HG03342 (cell line): ENCODE measurements around the gene IHH.

Experiments
- ATAC-seq: cut with Tn5 transposase; IDR thresholded peaks from one replicate; pipeline ENCODE4 v1.9.1; 2021; ENCODE audit warnings: mild to moderate bottlenecking, moderate library complexity; ENCODE audit not compliant: unreplicated experiment

Gene IHH

DNA sequence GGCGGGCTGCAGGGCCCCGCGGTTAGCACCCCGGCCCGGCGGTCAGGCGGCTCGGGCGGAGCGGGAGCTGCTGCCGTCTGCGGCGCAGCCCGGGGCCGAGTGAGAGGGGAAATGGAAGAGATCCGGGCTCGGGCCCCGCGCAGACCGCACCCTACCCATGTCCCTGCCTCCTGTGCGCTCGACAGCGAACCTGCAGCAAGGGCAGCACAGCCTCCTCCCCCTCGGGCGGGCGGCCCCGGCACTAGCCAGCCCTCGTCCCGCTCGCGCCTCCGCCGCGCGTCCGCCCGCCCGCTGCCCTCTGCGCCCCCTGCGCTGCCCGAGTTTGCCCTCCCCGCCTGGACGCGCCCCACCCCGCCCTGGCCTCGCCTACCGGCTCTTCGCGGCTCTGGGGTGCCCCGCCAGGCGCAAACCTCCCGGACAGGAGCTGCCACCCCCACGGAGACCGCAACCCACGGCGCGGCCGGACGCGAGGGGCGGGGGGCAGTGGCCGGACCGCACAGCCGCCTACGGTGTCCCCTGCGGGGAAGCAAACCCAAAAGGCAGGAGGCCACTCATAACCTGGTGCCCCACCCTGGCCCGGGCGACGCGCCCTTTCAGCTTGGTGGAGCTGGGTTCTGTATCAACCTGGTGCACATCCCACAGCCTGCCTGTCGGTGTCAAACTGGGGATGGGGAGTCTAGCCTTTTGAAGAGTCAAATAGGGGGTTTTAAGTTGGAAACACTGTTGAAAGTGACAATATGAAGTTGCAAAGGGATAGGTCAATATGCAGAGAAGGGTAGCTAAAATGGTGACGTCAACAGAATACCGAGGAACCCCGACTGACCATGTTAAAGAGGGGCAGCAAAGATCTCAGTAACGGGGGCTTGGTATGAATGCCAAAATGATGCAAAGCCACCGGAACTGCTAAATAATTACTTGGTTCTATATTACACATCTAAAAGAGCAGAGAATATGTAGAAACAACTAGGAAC is at the start of gene IHH:
TSS of gene IHH (minus strand) at position 101 of the 971 bp plus-strand sequence. CDS start 454 bp downstream, outside the sequence.
- no peak for ATAC-seq

DNA sequence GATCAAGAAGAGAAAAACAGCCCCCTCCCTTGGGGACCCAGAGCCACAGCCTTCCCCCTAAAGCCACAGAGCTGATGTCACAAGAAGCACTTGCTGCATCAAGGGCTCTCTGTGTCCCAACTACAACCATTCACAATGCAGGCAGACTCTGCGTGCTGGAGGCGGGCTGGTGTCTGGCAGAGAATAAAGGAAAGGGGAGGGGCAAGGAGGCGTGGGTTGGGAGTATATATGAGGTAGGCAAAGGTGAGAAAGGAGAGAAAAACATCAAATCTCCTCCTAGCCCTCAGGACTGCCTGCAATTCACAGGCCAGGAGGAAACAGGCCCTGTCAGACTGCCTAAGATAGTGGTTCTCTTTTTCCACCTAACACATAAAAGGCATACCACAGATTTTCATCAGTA is 48.8 kb upstream of the IHH start:
- no peak for ATAC-seq

DNA sequence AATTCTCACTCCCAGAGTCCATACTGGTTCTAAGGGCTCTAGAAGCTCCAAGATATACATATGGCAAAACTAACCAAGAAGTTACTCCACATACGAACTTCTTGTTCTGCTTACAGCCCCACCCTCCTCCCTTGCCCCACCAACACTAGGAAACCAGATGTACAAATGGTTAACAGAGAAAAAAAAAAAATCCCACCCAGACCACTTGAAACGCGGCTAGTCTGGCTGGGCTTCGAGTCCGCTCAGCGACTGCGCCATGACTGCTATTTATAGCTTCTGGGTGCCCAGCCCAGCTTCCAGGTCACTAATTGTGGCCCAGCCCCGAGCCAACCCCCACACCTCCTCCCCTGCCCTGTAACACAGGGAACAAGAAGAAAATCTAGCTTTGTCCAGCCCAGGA is 47.0 kb upstream of the IHH start:
- no peak for ATAC-seq

DNA sequence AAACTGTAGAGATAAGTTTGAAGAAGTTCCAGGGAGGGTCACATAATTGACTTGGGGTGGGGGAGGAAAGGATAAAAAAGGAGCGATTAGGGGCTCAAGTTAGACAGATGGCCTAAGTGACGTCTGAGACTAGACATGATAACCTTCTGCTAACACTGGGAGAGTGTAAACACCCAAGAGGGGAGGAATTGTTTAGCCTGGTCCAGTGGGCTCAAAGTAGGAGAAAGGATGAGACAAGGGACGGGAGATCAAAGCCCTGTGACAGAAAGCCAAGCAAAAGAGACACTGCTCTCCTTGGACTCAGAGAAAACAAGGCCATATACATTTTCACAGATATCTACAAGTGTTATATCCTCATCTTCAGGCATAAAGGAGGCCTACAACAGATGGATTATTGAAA is 45.5 kb upstream of the IHH start:
- no peak for ATAC-seq

DNA sequence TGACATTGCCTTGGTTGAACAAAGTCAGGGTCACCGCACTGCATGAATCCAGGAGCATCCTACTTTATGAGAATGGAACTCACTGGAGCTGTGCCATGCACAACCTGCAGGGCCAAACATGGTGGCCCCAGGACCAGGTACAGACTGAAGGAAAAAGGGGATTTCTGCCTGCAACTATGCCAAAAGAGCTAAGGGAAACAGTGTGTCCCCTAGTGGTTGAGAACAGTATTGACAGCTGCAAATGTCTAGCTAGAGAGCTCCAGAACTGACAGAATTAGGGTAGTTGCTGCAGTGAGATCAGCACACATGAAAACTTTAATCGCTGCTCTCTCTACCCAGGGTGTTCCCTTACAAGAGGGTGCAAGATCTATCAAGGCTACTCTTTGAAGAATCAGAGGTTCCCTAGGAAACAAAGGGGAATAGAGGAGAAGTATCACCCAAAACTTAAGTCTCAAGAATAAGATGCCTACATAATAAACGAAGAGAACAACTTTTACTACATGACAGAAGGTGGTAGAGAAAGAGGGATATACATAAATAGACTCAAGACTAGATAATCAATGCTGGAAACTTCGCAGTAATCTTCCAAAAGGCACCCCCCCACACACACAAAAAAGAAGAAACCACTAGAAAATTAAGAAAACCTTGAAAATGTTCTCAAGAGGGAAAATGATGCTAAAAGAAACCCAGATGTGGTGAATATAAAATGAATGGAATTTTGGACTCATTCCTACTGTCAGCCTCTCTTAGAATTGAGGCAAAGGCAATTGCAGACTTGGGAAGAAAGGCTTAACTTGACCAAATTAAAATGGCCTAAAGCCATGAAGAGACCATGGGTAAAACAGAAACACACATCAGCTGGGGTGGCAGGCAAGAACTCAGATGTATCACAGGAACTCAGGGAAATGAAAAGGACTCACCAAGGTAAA is 43.6 kb upstream of the IHH start:
- ATAC-seq: peak; percentile 68

DNA sequence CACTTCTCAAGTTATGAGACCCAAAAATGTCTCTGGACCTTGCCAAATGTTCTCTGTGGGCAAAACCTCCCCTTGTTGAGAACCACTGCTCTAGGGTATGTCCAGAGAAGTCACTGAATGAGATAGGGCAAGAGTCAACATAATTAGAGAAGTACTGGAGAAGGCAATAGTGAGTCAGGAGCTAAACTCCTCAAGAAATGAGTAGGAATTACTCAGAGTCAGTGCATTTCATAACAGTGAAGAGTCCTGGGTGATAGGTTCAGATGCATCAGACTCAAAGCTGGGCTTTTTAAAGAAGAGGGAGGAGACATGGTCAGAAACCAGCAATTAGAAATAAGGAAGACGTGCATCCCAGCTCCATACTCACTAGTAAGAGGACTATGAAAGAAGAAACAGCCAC is 38.6 kb upstream of the IHH start:
- ATAC-seq: no peak

DNA sequence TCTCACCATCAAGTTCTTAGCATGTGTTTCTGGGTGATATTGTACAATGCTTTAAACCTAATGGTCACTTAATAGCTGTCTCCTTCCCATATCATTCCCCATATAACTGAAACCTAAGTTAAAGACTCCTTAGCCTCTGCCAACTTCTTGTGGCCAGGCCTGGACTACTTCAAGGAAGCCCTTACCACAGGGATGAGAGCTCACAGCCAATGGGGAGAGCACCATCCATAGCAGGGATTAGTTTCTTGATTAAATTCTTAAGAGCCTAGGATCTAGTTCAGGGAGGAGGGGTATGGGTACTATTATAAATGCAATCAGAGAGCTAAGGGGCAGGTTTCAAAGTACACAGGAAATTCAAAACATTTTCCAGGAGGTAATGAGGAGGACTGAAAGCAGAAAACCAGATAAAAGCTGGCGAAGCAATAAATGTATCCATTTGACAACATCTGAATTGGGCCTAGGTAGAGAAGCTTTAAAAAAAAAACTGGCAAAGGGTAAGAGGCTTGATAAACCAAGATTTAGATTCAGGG is 34.8 kb upstream of the IHH start:
- no peak for ATAC-seq

DNA sequence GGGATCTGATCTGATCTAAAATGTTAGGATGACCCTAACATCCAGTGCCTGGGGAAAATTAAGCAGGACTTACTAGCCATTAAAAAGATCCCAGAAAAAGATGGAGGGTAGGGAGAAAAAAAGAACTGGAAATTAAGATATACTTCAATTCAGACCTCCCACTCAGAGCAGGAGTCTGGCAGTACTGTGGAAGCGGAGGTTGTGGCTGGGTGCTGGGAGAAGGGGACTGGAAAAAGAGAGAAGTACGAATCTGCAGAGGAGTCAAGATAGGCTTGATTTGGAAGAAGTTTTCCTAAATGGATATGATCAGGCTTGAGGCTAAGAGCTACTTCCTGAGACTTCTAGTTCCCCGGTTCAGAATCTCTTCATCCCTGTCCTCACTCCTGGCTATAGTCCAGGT is 33.5 kb upstream of the IHH start:
- no peak for ATAC-seq

DNA sequence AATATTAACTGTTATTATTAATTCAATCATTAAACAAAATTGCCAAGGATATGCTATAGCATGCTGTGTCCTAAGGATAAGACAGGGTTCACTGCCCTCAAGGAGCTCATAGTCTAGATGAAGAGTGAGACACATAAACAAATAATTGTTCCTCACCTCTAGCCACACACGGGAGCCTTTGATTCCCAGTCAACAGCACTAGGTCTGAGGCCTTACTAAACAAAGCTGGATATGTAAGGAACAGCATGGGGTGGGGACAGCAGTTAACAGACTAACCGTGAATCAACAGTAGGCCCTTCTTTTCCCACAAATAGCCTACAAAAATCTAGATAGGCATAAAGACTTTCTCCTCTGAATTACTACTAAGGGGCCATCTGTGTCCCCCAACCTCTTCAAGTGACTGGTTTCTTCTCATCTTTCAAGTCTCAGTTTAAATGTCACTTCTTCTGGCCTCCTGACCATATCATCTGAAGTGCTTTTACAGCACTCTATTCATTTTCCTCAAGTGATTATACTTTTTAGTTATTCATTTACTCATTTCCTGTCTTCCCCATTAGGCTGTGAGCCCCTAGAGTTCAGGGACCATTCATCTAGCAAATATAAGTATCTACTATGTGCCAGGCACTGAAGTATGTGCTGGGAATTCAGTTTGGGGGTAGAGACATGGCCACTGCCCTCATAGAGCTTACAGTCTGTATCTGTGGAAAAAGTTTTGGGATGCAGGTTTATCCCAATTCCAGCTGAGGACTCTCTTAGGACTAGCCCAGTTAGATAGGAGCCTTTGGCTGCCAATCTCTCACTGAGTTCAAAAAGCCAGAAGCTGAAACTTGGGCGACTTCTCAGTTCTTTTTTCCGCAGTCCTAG is 29.9 kb upstream of the IHH start:
- ATAC-seq: no peak

DNA sequence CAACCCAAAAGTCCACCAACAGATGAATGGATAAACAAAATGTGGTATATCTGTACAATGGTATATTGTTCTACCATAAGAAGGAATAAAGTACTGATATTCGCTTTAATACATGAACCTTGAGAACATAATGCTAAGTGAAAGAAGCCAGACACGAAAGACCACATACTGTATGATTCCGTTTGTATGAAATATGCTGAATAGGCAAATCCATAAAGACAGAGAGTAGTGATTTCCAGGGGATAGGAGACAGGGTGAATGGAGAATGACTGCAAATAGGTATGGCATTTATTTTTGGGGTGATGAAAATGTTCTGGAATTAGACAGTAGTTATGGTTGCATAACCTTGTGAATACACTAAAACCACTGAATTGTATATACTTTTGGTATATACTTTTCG is 28.6 kb upstream of the IHH start:
- ATAC-seq: no peak

DNA sequence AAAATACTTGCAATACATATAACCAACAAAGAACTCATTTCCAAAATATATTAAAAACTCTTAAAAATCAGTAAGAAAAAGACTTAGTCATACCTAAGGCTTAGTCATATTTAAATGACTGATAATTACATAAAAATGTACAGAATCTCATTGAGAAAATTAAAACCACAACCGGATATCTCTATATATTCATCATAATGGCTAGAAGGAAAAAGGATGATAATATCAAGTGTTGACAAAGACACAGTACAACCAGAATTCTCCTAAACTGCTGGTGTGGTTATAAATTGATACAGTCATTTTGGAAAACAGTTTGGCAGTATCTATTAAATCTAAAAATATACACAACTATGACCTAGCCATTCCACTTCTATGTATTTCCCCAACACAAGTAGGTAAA is 27.1 kb upstream of the IHH start:
- ATAC-seq: no peak

DNA sequence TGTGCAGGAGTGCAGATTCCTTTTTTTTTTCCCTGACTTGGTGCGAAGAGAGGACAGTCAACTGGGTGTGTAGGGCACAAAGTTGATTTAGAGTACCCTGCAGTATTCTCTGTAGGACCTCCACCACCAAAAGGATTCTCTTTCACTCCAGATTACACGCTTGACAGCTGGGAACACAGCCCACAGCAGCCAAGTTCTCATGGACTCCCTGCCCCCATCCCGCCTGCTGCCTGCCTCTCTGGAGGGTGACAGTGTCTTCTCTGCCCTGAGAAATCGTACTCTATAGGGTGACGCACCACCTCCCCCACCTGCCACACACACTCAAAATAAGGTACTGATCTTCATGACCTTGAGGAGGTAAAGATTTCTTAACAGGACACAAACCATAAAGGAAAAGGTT is 26.6 kb upstream of the IHH start:
- no peak for ATAC-seq

DNA sequence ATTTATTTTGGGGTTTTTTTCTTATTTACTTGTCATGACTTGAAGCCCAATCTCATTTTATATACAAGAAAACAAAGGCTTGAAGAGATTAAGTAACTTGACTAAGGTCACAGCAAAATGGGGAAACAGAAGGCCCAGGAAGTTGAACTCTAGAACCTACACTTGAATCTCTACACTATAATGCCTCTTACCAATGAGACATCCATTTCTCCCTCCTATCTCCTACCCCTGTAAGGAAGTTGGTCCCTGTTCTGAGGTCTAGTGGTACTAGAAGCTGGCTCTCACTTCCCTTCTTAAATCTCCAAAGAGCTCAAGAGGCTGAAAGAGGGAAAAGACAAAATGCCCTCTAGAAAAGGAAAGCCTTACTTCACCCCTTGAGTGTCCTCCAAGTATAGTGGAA is 25.5 kb upstream of the IHH start:
- no peak for ATAC-seq

DNA sequence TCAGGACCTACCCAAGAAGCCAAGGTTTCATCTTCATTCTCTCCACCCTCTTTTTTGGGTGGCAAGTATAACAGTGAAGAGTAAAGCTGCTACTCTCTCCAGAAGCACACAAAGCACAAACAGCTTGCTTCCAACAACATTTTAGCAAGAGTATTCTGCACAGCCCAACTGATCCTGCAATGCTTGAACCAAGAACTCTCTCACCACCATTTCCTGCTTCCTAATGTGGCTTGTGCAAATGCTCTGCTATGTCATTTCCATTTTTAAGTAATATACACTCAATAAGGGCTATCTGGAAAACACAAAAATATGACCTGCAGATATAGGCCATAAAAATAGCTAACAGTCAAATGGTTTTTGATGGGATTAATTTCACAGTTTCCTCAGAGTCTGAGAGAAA is 24.1 kb upstream of the IHH start:
- ATAC-seq: no peak

DNA sequence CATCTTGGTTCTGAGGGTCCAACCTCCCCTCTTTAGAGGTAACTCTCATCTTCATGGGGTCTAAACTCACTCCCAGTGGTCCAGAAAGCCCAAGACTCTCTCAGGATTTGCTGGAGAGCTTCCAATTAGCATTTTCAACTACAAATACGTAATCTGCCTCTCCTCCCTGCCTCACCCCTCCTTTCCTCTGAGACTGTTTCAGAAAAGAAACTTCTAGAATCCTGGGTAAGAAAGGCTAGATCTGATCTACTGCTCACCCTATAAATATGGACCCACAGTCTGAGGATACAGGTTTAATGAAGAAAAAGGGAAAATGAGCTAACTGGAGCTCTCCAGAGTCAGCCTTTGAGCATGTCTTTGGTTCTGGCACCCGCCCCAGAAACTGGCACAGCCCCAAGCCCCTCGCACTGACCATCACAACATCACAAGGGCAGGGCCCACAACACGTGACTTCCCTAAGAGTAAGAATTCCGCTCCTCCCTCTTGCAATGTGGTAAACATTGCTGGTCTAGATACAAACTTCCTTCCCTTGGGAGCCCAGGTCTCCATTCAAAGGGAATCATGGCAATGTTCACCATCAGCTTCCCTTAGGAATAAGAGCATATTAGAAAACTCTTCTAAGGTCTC is 21.7 kb upstream of the IHH start:
- ATAC-seq: no peak

DNA sequence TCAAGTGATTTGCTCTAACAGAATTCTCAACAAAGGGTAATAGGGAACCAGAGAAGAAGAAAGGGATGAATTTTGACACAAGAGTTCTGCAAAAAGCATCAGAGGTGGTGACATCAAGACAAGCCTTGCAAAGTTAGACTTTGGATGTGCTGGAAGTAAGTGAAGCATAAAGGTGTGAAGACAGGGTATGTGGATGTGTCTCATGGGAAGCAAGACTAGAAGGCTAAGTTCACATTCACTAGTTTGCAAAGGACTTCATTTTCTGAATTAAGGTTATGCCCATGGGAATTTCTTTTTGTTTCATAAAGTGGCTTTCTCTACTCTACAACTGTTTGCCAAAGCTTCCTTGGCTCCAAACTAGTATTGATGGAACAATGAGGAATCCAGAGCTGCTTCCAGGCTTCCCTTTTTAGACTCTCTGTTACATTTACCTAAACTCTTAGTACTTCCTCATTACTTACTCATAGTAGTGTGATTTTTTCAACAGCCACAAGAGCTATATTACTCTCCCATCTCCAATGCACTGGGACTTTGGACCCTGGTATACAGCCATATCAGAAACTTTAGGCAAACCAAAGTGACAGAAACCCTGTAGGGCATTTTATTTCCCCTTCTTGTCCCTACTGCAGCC is 21.1 kb upstream of the IHH start:
- peak; percentile 53 for ATAC-seq

DNA sequence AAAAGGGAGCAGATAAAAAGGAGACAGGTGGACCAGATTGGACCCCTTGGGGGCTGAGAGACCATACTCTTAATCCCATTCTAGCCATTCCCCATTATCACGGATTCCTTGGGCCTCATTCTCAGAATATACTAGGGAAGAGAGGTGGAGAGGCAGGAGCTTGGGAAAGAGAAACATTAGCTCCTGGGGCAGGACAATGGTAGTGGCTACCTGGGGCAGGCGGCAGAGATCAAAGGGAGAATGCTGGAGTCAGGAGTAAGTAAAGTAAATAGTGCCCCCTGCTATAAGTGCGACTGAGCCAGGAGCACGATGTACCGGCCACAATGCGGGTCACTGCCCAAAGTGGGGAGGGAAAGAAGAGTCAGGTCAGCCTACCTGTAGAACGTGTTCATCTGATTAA is 20.4 kb upstream of the IHH start:
- no peak for ATAC-seq

DNA sequence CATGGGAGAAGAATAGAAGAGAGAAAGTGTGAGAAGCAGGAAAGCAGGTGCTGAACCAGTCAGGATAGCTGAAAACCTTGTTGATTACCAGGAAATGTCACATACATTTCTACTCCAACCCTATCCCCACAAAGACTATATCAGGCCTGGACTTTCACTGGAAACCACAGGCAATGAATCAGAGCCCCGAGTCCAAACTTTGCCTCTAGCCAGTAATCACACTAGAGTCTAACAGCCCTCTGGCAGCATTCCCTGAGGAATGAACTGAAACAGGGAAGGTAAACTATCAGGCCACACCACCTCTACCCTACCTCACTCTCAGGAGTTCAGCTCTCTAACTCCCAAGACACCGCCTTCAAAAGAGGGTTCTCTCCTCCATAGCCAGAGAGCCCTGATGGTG is 18.7 kb upstream of the IHH start:
- no peak for ATAC-seq

DNA sequence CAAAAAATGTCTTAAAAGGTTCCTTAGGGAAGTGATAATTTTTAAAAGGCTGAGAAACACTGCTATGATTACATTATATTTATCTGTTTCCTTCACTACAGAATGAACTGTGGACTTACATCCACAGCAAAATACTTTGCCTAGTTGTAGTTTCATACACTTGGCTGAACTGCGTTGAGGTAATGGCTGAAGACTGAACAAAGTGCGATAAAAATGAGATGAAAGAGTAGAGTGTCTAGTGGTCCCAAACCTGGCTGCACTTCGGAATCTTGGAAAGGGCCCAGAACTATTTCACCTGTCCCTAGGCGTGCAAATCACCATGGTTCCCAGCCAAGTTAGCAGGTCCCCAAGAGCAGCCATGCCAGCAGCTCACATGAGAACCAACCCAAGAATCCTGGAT is 18.2 kb upstream of the IHH start:
- no peak for ATAC-seq

DNA sequence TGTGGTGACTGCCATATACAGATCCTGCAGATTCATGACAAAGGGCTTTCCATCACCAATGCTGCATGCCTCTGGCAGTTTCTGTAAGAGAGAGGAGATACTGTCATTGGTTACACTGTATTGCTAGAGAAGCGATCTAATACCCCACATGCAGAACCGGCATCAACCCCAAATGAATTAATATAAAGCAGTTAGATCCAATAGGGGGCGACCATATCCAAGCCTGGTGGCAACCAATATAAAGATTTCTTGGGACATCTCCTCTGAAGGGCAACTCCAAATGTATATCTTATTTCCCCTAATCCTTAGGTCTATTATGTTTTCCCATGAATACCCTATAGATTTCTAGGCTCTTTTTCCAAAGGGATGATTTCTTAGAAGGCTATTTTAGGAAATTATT is 17.4 kb upstream of the IHH start:
- no peak for ATAC-seq
